Pancreas (tissue), 10 donors: ENCODE measurements around the gene CCL22. TPM values are rescaled to one million over a fixed set of nuclear protein-coding genes. Genes with fewer than 3 reads are reported as not detected.
"Not testable (repeated sequence)": the region's sequence is repeated elsewhere in the genome, so short reads cannot be mapped to it uniquely, and the experiment has no call there.

ENCODE experiments used
- ATAC-seq, 4 donors: fragments of 200-7000 bp; cut with Tn5 transposase; one replicate each; pipeline versions ENCODE4 v1.8.0 to v1.9.1; 2020; ENCODE audit warnings: mild to moderate bottlenecking in 4 of 4, moderate library complexity in 4 of 4
- DNase-seq, 6 donors: peaks; one replicate each; pipeline ENCODE4 v3.0.0-alpha.2; 2020
- FAIRE-seq: peaks from 2 replicates; lab custom pipeline; 2012; peaks lifted over from hg19 to GRCh38; lab: Jason Lieb, UNC
- H3K27ac ChIP-seq, 4 donors: fragments of 200-600 bp; sonication (generic); 1 replicate in 3 of 4; 2 replicates in 1 of 4; pipeline versions ENCODE4 v1.5.0 to v1.8.0; 2020
- H3K27me3 ChIP-seq, 4 donors: fragments of 200-600 bp; one replicate each; pipeline ENCODE4 v1.8.0; 2021
- H3K36me3 ChIP-seq, 3 donors: fragments of 200-600 bp; sonication (generic) in 1 of 3; one replicate each; pipeline versions ENCODE4 v1.5.0 to v1.8.0; 2020 to 2021
- H3K4me1 ChIP-seq, 3 donors: fragments of 200-600 bp; one replicate each; pipeline ENCODE4 v1.8.0; 2021
- H3K4me3 ChIP-seq, 4 donors: fragments of 200-600 bp; sonication (generic) in 2 of 4; one replicate each; pipeline versions ENCODE4 v1.5.0 to v1.8.0; 2020 to 2021
- H3K9me3 ChIP-seq, 4 donors: fragments of 200-600 bp; one replicate each; pipeline ENCODE4 v1.8.0; 2021
- WGBS, 2 donors: extraction: QIAGEN DNeasy Blood & Tissue Kit; methylation state at CpG; one replicate each; pipeline ENCODE4 v1.1.7; 2013; 5-methylcytosine and 5-hydroxymethylcytosine counted together
- intact Hi-C, 3 donors: fragments of 100-400 bp; cut with DNase I; formaldehyde crosslinking; loops; one replicate each; pipeline versions ENCODE4 v1.11.1 to v1.14.2; 2022
- polyA plus RNA-seq, 2 donors: library from polyadenylated mRNA; stranded (reverse); fragments of 200-250 nt; gene quantifications; one replicate each; pipeline ENCODE4 v1.2.3, GENCODE V29; 2013
- total RNA-seq, 6 donors: library from RNA; stranded (reverse); fragmentation: NEBNext Ultra II Directional in 4 of 6; extraction: Animal tissue kit (Norgen Biotek cat#: 25700) in 4 of 6; gene quantifications; one replicate each; pipeline versions ENCODE4 v1.2.1 to v1.2.4, GENCODE V29; 2021 to 2023
- TF ChIP-seq, protein P1 (sequence below), 4 donors: fragments of 200-600 bp; sonication (generic) in 3 of 4; IDR thresholded peaks; one replicate each; pipeline versions ENCODE4 v1.5.0 to v1.8.0; 2021; ENCODE audit warnings: antibody characterized with exemption in 4 of 4
- donor health status: healthy with polysubstance abuse.
- donor health status: DM: no; HTN: no; CAD: no; lungs with moderate emphysema.
- donor health status: DM: no; HTN: no; CAD: no.
- donor health status: control.
- donor health status: control.
- donor health status: Bipolar disorder and iron deficiency.
- donor health status: DM: yes; HTN: yes; CAD: no.
- donor health status: DM: no; HTN: no; CAD: no.
- donor health status: DM: no; HTN: no; CAD: no.
- donor health status: DM: yes; HTN: yes; CAD: no.

CCL22 gene
- total and polyA plus RNA-seq, 8 donors = 0.05 to 0.85 (median 0.12) TPM; not detected in 4

GRCh38 chr16:57371494-57372371 is 13.2 kb downstream of the CCL22 start:
- no peak for FAIRE-seq
- no peak for ATAC-seq
- no peaks in the 10 kb centered on the region for H3K27me3 ChIP-seq
- peak overlapping the region in 2 of 4 donors; percentile 35 to 47 for H3K4me3 ChIP-seq
- no peaks in the 10 kb centered on the region for H3K9me3 ChIP-seq
- no peaks in the 10 kb centered on the region for H3K36me3 ChIP-seq
- TF ChIP-seq, protein P1, sequence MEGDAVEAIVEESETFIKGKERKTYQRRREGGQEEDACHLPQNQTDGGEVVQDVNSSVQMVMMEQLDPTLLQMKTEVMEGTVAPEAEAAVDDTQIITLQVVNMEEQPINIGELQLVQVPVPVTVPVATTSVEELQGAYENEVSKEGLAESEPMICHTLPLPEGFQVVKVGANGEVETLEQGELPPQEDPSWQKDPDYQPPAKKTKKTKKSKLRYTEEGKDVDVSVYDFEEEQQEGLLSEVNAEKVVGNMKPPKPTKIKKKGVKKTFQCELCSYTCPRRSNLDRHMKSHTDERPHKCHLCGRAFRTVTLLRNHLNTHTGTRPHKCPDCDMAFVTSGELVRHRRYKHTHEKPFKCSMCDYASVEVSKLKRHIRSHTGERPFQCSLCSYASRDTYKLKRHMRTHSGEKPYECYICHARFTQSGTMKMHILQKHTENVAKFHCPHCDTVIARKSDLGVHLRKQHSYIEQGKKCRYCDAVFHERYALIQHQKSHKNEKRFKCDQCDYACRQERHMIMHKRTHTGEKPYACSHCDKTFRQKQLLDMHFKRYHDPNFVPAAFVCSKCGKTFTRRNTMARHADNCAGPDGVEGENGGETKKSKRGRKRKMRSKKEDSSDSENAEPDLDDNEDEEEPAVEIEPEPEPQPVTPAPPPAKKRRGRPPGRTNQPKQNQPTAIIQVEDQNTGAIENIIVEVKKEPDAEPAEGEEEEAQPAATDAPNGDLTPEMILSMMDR (IDR thresholded peaks at IDR 0.05) = no peak
- intact Hi-C loops = no loop called here
- DNase-seq = no peak
- peak overlapping the region; percentile 61 to 92 (median 88) for H3K27ac ChIP-seq
- WGBS, 2 donors = 72 to 73% methylated on average over 15 of the region's 15 CpGs
- H3K4me1 ChIP-seq = peaks cover 7 to 16% (median 9%) of the 10 kb centered on the region in 3 donors

DNA sequence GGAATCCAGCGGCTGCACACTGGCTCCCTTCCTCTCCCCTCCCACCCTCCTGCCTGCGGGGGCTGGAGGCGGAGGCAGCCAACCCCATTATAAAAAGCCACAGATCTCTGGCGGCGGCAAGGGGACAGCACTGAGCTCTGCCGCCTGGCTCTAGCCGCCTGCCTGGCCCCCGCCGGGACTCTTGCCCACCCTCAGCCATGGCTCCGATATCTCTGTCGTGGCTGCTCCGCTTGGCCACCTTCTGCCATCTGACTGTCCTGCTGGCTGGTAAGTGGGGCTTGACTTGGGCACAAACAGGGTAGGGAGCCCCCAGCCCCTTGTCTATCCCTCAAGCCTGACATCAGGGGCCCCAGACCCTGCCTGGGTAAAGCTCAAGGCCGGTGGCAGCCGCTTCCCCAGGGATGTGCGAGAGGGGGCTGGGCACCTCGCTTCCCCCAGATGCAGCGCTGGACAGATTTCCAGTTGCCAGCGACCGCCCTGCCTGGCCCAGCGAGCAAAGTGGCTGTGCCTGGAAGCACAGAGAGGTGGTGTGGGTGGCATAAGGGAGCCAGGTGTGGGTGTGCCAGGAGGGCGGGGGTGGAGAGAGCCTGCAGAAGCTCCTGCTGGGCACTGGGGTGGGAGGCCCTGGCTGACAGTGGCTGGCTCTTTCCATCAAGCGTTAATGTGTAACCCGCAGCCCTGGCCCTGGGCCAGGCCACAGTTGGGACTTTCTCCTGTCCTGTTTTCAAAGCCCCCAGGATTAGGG is 14.0 kb downstream of the CCL22 start, which contains the start of gene CX3CL1:
Gene CX3CL1 (plus strand): TSS at position 119 of the 745 bp plus-strand sequence. CDS start 79 bp downstream, at position 198.
- ATAC-seq (peak; percentile 81 to 94 (median 91)), FAIRE-seq (no peak), DNase-seq (peak; percentile 77 to 93 (median 83))
- intact Hi-C loops = no loop called here
- peaks cover 7 to 16% (median 9%) of the 10 kb centered on the region in 3 donors for H3K4me1 ChIP-seq
- no peaks in the 10 kb centered on the region for H3K36me3 ChIP-seq
- peak within 1 kb of the TSS; percentile 61 to 92 (median 88) for H3K27ac ChIP-seq
- H3K4me3 ChIP-seq = peak within 1 kb of the TSS; percentile 20 to 47 (median 30)
- H3K9me3 ChIP-seq = no peaks in the 10 kb centered on the region
- TF ChIP-seq, protein P1 (IDR thresholded peaks at IDR 0.05) = no peak
- WGBS, 2 donors = 4 to 7% methylated on average over 22 to 23 of the region's 23 CpGs
- H3K27me3 ChIP-seq = no peaks in the 10 kb centered on the region

GRCh38 chr16:57373117-57373947 is 14.7 kb downstream of the CCL22 start:
- FAIRE-seq (no peak), ATAC-seq (peak in 1 of 4 donors; percentile 1), DNase-seq (no peak)
- peak overlapping the region; percentile 22 to 92 (median 88) for H3K27ac ChIP-seq
- H3K4me1 ChIP-seq = peaks cover 7 to 16% (median 9%) of the 10 kb centered on the region in 3 donors
- H3K36me3 ChIP-seq = no peaks in the 10 kb centered on the region
- no peaks in the 10 kb centered on the region for H3K27me3 ChIP-seq
- H3K9me3 ChIP-seq = no peaks in the 10 kb centered on the region
- WGBS, 2 donors = 45 to 59% methylated on average over 9 of the region's 9 CpGs
- TF ChIP-seq, protein P1 (IDR thresholded peaks at IDR 0.05) = no peak
- intact Hi-C loops = no loop called here
- H3K4me3 ChIP-seq = peak overlapping the region in 3 of 4 donors; percentile 24 to 47 (median 35)

GRCh38 chr16:57374067-57374534 is 15.5 kb downstream of the CCL22 start:
- Histone ChIP-seq H3K4me3 (peak overlapping the region in 2 of 4 donors; percentile 13 to 47), H3K9me3 (no peaks in the 10 kb centered on the region), H3K36me3 (no peaks in the 10 kb centered on the region), H3K27me3 (no peaks in the 10 kb centered on the region), H3K27ac (peak overlapping the region; percentile 22 to 92 (median 88)), H3K4me1 (peaks cover 7 to 16% (median 9%) of the 10 kb centered on the region in 3 donors)
- no peak for DNase-seq
- FAIRE-seq = no peak
- WGBS, 2 donors = 60 to 61% methylated on average over 9 of the region's 9 CpGs
- intact Hi-C loops = no loop called here
- ATAC-seq = no peak
- TF ChIP-seq, protein P1 (IDR thresholded peaks at IDR 0.05) = no peak

- intact Hi-C loops, H3K9me3 ChIP-seq, H3K4me3 ChIP-seq, FAIRE-seq, ATAC-seq, DNase-seq, H3K27me3 ChIP-seq, H3K36me3 ChIP-seq: not testable (repeated sequence)
- Histone ChIP-seq H3K4me1 (peaks cover 7 to 16% (median 9%) of the 10 kb centered on the region in 3 donors), H3K27ac (peak overlapping the region in 1 of 4 donors; percentile 92)
- 88 to 91% methylated on average over 8 of the region's 8 CpGs for WGBS, 2 donors
Observed at GRCh38 chr16:57374925-57375465, 16.4 kb downstream of the CCL22 start.
